ENCODE measurements around the gene EYS.

EYS gene

DNA sequence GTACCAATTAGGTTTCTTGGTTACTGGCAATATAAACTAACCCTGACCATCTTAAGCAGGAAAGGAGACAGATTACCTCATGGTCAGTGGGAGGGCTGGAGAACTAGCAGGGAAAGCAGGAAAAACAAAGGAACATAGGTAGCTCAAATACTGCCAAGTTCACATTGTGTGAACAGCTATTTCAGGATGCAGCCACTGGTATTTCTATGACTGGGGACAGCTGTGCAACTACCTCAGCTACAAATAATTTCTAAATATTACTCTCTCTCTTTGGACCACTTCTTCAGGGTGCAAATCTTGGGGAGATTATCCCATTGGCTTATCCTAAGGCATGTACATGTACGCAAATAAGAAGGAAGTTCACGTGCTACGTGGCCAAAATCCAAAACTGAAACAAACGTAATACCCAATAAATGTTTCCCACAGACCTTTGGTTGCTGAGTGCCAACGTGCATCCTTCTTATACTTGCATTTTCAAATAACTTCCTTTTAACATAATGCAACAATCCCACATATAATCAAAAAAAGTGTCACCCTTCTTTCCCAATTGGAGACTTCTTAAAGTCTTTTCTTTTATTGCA is 1890.5 kb downstream of the EYS start:
- TF ChIP-seq, protein P1, sequence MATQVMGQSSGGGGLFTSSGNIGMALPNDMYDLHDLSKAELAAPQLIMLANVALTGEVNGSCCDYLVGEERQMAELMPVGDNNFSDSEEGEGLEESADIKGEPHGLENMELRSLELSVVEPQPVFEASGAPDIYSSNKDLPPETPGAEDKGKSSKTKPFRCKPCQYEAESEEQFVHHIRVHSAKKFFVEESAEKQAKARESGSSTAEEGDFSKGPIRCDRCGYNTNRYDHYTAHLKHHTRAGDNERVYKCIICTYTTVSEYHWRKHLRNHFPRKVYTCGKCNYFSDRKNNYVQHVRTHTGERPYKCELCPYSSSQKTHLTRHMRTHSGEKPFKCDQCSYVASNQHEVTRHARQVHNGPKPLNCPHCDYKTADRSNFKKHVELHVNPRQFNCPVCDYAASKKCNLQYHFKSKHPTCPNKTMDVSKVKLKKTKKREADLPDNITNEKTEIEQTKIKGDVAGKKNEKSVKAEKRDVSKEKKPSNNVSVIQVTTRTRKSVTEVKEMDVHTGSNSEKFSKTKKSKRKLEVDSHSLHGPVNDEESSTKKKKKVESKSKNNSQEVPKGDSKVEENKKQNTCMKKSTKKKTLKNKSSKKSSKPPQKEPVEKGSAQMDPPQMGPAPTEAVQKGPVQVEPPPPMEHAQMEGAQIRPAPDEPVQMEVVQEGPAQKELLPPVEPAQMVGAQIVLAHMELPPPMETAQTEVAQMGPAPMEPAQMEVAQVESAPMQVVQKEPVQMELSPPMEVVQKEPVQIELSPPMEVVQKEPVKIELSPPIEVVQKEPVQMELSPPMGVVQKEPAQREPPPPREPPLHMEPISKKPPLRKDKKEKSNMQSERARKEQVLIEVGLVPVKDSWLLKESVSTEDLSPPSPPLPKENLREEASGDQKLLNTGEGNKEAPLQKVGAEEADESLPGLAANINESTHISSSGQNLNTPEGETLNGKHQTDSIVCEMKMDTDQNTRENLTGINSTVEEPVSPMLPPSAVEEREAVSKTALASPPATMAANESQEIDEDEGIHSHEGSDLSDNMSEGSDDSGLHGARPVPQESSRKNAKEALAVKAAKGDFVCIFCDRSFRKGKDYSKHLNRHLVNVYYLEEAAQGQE (IDR thresholded peaks at IDR 0.05; ENCODE audit: insufficient read depth in 1 of 2, low read depth in 2 of 2, low read length in 2 of 2): no peak
- no peak for TF ChIP-seq POLR2AphosphoS5 (IDR thresholded peaks at IDR 0.05; ENCODE audit: low read depth, low read length)
- no peak for TF ChIP-seq TAF1 (IDR thresholded peaks at IDR 0.05; ENCODE audit: borderline replicate concordance, insufficient read depth, low read length)
- no peak for TF ChIP-seq SIN3A (IDR thresholded peaks at IDR 0.05; ENCODE audit: borderline replicate concordance, insufficient read depth, low read length)
- TF ChIP-seq FOXP2 (optimal IDR thresholded peaks at IDR 0.05; ENCODE audit: borderline replicate concordance, extremely low read depth, extremely low read length, insufficient read depth): no peak

DNA sequence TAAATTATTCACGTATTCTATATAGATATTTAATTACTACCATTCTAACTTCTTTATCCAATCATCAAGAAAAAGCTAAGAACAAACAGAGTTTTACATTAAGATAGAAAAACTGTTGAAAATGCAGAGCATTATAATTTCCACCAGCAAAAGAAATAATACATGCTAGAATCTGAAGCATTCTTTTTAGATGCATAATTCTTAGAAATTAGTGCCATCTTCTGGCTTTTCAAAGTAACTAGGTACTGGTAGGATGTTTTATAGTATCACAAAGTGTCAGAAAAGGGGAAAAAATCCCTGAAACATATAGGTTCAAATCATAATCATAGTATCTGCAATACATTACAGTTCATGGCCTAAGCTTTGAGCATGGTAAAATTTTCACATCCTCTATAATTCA is 1892.6 kb downstream of the EYS start:
- TF ChIP-seq, protein P1 (IDR thresholded peaks at IDR 0.05; ENCODE audit: insufficient read depth in 1 of 2, low read depth in 2 of 2, low read length in 2 of 2): no peak
- no peak for TF ChIP-seq FOXP2 (optimal IDR thresholded peaks at IDR 0.05; ENCODE audit: borderline replicate concordance, extremely low read depth, extremely low read length, insufficient read depth)
- no peak for TF ChIP-seq TAF1 (IDR thresholded peaks at IDR 0.05; ENCODE audit: borderline replicate concordance, insufficient read depth, low read length)
- TF ChIP-seq SIN3A (IDR thresholded peaks at IDR 0.05; ENCODE audit: borderline replicate concordance, insufficient read depth, low read length): no peak

DNA sequence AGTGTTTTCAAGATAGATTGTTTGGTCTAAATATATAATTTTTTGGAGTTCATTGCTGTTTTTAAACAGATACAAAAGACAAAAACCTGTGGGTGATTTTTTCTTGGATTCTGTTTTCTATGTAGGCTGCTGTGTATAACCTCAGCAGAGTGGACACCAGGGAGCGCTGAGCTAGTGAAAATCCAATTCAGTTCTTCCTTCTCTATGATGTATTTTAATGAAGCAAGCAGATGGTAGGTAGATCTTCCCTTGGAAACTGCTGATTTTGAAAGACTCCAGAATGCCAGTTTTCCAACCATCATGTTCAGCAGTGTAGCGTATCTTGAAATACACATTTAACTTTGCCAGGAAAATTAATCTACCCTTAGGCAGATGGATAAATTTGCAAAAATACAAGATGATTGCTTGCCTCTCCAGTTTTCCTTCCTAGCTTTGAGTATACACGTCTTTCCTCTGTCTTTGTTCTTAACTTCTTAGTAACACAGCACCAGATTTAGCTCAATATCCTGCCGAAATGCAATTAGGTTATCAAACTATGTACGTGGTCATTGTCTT is 1893.4 kb downstream of the EYS start:
- TF ChIP-seq, protein P1 (IDR thresholded peaks at IDR 0.05; ENCODE audit: insufficient read depth in 1 of 2, low read depth in 2 of 2, low read length in 2 of 2): no peak
- no peak for TF ChIP-seq SIN3A (IDR thresholded peaks at IDR 0.05; ENCODE audit: borderline replicate concordance, insufficient read depth, low read length)
- TF ChIP-seq FOXP2 (optimal IDR thresholded peaks at IDR 0.05; ENCODE audit: borderline replicate concordance, extremely low read depth, extremely low read length, insufficient read depth): no peak
- no peak for TF ChIP-seq TAF1 (IDR thresholded peaks at IDR 0.05; ENCODE audit: borderline replicate concordance, insufficient read depth, low read length)
- TF ChIP-seq POLR2AphosphoS5 (IDR thresholded peaks at IDR 0.05; ENCODE audit: low read depth, low read length): no peak

DNA sequence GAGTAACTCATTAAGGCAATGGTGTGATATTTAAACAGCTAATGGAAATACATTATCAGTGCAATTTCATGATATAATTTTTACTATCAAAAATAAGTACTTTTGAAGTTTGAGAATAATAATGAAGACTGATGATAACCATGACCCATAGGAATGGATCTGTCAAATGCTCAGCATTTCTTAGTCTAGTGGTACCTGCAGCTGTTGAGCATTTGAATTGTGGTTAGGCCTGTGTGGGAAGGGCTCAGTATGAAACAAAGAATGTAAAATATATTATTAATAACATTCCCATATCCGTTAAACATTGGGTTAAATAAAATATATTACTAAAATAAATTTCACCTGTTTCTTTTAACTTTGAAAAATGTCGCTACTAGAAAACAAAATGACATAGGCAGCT is 1898.5 kb downstream of the EYS start:
- no peak for TF ChIP-seq TAF1 (IDR thresholded peaks at IDR 0.05; ENCODE audit: borderline replicate concordance, insufficient read depth, low read length)
- no peak for TF ChIP-seq FOXP2 (optimal IDR thresholded peaks at IDR 0.05; ENCODE audit: borderline replicate concordance, extremely low read depth, extremely low read length, insufficient read depth)
- TF ChIP-seq, protein P1 (IDR thresholded peaks at IDR 0.05; ENCODE audit: insufficient read depth in 1 of 2, low read depth in 2 of 2, low read length in 2 of 2): no peak
- no peak for TF ChIP-seq SIN3A (IDR thresholded peaks at IDR 0.05; ENCODE audit: borderline replicate concordance, insufficient read depth, low read length)
- TF ChIP-seq POLR2AphosphoS5 (IDR thresholded peaks at IDR 0.05; ENCODE audit: low read depth, low read length): no peak
